NCI-H146 treated with DMSO at 0.1 percent for 48 hours (cell line): ENCODE measurements around the gene SULT1C2.
"Not testable (repeated sequence)": the region's sequence is repeated elsewhere in the genome, so short reads cannot be mapped to it uniquely, and the experiment has no call there.

Experiments used
- DNase-seq: peaks from one replicate; lab custom pipeline; 2025; ENCODE audit not compliant: unreplicated experiment; lab: John Stamatoyannopoulos, UW

Gene SULT1C2

DNA sequence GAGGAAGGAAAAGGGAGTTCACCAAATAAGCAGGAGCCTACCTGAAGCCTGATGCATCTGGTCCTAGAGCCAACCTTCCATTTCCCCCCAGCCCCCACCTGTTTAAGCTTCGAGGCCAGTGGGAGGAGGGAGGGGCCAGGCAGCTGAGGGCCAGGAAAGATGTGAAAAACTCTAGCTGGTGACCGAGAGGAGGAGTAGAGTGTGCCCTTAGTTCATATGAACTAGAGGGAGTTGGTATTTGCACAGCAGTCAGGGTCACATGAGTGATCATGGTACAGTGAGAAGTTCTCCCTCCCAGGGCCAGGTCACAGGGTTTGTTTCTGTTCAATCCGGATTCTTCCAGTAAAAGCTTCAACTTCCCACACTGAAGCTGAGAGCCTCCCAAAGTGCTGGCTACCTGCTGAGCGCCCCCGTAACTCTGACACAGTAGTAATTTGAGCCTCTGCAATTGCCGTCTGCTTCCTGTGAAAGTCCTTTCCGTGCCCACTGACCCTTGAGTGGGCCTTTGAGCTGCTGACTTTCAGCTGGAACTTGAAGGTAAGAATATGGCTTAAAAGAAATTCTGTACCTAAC lies at the start of gene SULT1C2:
SULT1C2 (plus strand) TSS at position 362 of the 573 bp plus-strand sequence. CDS start 4,773 bp downstream, outside the sequence.
- no peak for DNase-seq

DNA sequence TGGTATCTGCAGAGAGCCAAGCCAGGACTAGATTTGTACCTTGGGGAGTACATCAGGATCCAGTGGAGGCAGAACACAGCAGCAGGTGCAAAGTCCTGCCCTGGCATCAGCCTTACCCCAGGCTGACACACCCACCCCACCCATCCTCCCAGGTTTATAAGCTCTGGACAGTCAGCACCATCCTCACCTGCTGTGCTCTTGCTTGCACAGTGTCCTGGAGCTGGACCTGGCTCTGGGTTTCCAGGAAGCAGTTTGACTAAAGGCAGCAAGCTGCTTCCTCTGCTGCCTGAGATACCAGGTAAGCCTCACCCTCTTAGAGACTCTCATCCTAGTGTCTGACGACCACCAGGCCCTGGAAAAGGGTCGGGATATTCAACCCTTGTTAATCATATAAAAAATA lies 48.9 kb upstream of the SULT1C2 start, which contains the start of gene SULT1C3:
SULT1C3 (plus strand) TSS at position 183 of the 400 bp plus-strand sequence. CDS start 7,227 bp downstream, outside the sequence.
- DNase-seq: no peak

GRCh38 chr2:108240966-108241365 lies 47.7 kb upstream of the SULT1C2 start:
- no peak for DNase-seq

DNA sequence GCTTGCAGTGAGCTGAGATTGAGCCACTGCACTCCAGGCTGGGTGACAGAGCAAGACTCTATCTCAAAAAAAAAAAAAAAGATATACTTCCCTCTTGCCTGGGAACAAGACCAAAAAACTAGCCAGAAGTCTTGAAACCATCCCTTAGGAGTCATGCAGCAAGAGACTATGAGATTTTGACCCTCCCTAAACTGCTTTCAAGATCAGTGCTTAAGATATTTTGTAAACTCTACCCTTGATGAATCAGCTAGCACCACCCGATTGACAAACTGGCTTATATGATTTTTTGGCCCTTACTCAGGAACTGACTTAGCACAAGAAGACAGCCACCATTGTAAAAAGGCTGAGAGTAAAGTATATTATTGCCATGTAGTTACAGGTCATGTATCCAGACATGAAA lies 45.1 kb upstream of the SULT1C2 start:
- DNase-seq: no peak

DNA sequence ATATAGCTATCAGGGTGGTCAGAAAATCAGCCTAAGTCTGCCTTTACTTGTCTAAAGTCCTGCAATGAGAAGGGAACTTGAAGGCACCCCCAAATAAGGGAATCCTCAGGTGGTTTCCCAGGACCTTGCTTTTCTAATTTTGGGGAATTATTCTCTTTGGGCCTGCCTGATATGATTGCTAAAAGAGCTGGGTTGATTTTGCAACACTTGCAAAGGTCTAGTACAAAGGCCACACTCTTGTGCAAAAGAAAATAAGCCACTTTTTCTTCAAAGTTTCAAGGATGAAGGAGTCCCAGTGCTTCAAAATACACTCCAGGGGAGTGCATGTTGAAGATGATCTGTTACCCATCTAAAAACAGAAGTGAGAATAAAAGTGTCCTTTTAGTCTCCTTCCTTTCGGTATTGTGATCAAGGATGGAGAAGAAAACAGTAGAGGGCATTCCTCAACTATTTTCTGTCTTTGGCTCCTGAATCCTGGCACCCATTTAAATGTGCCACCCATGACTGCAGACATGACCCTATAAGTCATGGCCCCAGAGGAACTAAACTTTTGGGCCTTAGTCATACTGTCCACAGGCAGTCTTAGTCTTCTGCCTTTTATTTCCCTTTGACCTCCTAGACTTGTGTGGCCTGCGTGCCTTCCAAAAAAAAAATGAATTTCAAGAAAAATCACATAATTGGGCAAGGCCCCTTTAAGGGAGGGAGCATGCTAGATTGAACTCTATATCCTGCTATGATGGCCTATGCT lies 43.9 kb upstream of the SULT1C2 start:
- no peak for DNase-seq

DNA sequence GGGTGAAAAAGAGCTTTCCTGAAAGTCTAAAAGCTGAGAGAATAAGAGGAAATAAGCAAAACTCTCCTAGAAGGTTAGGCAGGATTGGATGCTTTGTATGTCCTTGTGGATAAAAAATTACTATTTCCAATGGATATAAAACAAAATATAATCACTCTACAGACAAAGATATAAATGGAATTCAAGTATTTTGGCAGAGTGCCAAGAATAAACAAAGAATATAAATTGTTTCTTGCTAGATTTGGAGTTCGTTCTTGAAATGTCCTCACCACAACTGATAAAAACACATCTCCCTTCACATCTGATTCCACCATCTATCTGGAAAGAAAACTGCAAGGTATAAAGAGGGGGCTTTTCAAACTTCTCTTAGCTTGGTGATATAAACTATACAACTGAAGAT lies 35.6 kb upstream of the SULT1C2 start:
- DNase-seq: no peak

- DNase-seq: no peak
These were observed 30.9 kb upstream of the SULT1C2 start for GRCh38 chr2:108257757-108258331.

DNA sequence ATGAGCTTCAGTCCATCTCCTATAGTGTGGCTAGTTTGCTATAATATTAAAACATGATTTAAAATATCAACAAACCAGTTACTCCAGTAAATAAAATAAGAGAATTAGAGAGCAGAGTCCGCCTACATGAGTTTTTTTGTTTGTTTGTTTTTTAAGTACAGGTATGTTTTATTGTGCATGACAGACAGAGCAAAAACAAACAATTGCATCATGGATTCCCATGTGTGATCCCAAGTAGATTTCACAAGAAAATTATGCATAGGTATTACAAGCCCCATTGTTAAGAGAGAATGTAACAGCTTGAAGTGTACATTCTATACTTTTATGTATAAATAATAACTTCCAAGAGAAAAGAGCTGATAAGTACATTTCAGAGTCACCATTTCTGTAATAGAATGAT lies 27.9 kb upstream of the SULT1C2 start:
- DNase-seq: no peak

DNA sequence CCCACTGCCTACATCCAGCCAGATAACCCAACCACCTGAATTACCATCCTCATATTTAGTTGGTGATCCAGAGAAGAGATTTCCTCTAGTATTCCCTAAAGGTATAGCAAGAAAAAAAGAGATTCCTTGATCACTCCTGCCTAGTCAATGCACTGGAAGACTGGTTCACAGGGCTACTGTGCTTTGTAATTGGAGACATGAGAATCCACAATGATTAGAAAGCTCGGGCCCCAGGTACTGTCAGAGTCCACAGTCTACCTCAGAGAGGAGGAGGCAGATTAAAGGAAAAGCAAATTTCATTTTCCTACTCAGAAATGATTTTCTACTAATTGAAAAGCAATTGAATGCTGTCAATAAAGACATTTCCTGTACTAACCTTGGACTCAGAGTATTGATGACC lies 26.7 kb upstream of the SULT1C2 start:
- DNase-seq: no peak

- DNase-seq: no peak
These were observed 25.3 kb upstream of the SULT1C2 start for GRCh38 chr2:108263401-108263800.

DNA sequence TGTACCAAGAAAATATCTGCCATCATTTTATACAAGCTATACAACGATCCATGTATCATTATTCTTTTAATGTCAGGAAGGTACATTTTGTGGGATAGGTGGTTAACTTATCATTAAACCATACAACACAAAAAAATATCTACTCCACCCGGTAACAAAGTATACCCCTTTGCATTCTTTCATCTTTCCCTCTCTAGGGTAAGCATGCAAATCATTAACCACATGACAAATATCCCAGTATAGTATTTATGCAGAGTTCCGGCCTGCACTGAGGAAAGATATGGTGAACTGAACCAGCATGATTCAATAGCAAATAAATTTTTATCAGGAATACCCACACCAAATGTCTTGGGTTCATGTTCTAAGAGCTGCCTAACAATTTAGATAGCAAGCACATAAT lies 22.5 kb upstream of the SULT1C2 start:
- no peak for DNase-seq

GRCh38 chr2:108267101-108267500 lies 21.6 kb upstream of the SULT1C2 start:
- DNase-seq: no peak

- no peak for DNase-seq
These were observed 20.7 kb upstream of the SULT1C2 start for GRCh38 chr2:108268001-108268400.

GRCh38 chr2:108270346-108270745 lies 18.3 kb upstream of the SULT1C2 start:
- DNase-seq: no peak

DNA sequence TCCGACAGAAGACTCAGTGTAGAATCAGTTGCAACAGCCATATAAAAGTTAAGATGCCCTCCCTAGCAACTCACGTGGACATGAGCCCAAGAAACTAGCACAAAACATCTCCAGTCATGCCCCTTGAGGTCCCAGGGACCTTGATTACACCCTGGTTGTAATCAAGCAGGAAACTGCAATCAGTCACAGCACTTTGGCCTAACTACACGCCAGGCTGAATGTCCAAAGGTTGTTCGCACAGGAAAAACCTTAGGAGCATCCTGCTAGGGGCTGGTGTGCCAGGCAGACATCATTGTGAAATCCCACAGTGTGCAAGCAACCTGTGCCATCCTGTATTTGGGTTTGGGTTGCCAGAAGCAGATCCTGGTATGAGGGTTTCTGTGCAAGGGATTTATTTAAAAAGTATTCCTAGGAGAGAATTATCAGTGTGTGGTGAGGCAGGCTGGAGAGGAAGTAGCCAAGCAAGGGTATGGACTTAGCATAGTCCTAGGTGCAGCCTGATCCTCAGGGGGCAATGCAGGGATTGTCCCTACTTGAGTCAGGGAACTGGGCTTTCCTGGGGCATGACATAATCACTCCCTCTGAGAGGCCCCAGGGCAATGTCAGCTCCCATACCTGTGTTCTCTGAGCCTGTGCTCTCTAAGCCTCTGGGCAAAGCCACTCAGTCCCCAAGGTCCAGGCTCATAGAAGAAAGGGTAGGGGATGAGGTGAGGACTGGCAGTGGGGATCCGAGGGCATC lies 17.8 kb upstream of the SULT1C2 start:
- no peak for DNase-seq

GRCh38 chr2:108271691-108272253 lies 16.9 kb upstream of the SULT1C2 start:
- DNase-seq: no peak

- no peak for DNase-seq
These were observed 10.1 kb upstream of the SULT1C2 start for GRCh38 chr2:108278631-108279030.

GRCh38 chr2:108279468-108279867 lies 9.2 kb upstream of the SULT1C2 start:
- no peak for DNase-seq

- no peak for DNase-seq
These were observed 8.2 kb upstream of the SULT1C2 start for GRCh38 chr2:108280466-108280865.

GRCh38 chr2:108284566-108284965 lies 4.1 kb upstream of the SULT1C2 start:
- DNase-seq: not testable (repeated sequence)

GRCh38 chr2:108285616-108286015 lies 3.1 kb upstream of the SULT1C2 start:
- DNase-seq: no peak
